Activated CD4-positive, alpha-beta T cell treated with anti-CD3 and anti-CD28 coated beads for 24 hours (primary cell): Measurements from ENCODE around the gene PWWP2B.
"Not testable (repeated sequence)": the region's sequence is repeated elsewhere in the genome, so short reads cannot be mapped to it uniquely, and the experiment has no call there.

Experiments used
- DNase-seq, 2 donors: peaks; one replicate each; pipeline ENCODE4 v3.0.0-alpha.2; 2020; ENCODE audit warnings: low read depth in 2 of 2

Gene PWWP2B

DNA sequence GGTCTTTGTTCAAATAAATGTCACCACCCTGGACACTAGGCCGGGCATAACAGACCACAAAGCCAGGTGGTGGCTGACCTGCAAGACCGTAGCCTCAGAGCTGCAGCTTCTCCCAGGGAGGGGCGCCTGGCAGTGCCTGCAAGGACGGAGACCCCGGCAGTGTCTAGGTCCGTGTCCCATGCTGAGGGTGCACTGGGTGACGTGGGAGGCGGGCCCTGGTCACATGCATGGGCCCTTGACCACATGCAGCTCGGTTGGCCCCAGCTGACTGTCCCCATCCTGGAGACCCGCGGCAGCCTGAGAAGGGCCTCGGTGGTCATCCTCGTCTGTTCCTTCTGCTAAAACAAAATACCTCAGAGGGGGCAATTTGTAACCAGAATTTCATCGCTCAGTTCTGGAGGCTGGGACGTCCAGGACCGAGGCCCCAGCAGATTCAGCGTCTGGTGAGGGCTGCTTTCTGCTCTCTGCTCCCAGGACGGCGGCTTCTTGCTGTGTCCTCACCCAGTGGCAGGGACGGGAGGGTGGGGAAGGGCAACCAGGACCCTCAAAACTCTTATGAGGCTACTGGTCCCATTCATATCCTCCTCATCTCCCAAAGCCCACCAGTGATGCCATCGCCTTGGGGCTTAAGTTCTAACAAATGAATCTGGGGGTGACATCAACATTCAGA lies 36.8 kb downstream of the PWWP2B start:
- DNase-seq = no peak

DNA sequence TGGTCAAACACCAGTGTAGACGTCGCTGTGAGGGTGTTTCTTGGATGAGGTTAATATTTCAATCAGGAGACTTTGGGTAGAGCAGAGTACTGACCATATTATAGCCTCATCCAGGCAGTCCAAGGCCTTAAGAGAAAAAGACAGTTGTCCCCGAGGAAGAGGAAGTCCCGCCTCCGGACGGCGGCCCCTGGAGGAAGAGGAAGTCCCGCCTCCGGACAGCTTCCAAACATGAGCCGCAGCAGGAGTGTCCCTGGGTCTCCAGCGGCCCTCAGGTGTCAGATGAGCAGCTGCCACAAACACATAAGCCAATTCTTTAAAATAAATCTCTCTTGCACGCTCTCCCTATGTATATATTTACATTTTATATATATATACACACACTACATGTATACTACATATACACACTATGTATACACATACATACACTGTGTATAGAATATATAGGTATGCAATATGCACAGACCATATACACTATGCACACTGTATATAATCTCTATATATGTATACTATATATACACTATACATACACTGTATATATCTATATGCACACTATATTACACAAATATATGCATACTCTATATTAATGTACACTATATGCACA lies 37.5 kb downstream of the PWWP2B start:
- DNase-seq = peak; percentile 38 to 54

DNA sequence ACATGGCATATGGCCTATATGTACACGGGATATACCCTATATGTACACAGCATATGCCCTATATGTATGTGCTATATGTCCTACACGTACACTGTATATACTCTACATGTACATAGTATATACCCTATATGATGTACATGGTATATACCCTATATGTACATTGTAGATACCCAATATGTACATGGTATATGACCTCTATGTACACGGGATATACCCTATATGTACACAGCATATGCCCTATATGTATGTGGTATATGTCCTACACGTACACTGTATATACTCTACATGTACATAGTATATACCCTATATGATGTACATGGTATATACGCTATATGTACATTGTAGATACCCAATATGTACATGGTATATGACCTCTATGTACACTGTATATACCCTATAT lies 38.3 kb downstream of the PWWP2B start:
- not testable (repeated sequence) for DNase-seq

DNA sequence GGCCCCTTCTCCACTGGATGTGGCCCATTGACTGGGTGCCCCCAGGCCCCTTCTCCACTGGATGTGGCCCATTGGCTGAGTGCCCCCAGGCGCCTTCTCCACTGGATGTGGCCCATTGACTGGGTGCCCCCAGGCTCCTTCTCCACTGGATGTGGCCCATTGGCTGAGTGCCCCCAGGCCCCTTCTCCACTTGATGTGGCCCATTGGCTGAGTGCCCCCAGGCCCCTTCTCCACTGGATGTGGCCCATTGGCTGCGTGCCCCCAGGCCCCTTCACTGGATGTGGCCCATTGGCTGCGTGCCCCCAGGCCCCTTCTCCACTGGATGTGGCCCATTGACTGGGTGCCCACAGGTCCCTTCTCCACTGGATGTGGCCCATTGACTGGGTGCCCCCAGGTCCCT lies 39.1 kb downstream of the PWWP2B start:
- DNase-seq = not testable (repeated sequence)

DNA sequence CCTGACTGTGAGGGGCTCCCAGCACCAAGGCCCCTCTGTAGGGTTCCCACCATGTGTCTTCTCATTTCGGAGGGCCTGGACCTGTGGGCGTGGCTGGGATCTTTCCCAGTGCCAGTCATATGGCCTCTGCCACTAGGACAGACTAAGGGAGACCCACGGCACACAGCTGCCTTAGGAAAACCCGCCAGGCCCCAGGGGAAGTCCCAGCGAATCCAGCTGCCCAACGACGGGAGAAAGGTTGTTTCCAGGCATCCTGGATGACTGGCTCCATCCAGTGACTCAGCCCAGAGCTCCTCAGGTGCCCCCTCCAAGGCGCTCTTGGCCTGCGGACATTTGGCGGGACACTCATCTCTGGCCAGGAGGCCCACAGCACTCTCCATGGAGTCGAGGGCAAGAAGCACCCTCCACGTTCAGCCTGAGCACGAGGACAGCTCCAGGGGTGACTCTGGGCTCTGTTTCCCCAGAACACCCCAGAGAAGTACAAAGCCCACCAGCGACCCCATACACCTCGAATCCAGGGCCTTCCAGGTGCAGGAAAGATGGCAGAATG lies 39.9 kb downstream of the PWWP2B start:
- no peak for DNase-seq

DNA sequence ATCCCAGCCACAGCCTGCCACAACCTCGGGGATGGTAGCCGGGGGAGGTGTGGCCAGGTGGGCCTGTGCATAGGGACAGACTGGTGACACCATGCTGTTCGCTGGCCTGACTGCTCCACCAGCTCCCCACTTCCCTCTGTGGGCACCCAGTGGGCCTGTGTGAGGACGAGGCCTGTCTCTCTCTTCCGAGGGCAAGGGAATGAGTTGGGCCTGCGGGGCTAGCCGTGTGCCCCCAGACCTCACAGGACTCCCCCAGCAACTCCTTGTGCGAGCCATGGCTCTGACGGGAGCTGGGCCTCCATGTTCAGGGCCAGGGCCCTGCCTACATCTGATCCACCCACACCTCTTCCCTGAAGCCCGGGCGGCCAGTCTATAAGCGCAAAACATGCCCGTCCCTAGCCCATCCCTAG lies 40.5 kb downstream of the PWWP2B start:
- DNase-seq = no peak

DNA sequence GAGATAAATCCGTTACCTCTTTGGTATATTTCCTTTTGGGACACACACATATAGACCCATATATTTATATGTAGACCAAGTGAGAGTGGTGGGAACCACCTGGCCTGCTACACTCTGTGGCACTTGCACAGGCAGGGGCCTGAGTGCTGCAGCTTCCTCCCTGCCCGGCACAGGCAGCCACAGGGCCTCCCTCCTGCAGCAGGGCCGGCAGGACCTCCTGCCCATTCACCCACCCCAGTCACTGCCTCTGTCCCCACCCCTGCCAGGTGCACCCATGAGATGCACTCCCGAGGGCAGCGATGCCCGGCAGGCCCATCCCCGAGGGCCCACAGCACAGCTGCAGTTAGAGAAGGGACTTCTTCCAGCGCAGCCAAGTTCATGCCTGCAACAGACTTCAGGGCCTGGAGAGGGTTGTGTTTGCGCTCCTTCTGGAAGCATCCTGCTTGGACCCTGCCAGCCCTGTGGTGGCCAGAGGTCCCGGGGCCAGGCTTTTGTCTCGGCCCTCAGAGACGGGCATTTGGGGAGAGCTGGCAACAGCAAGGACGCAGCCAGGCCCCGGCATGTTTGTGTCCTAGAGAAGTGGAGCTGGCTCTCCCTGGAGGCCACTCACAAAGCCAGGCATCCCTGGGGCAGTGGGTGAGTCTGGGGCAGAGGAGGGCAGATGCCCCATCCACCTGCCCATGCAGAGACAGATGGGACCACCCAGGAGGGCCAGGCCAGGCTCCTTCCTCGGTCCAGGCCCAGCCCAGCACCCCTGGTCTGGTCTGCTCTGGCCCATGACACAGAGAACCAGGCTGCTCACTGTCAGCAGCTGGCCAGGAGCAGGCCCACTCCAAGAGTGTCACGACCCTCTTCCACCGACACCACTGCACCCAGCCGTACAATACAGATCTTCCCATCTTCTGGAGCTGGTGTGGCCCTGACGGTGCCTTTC lies 41.4 kb downstream of the PWWP2B start:
- no peak for DNase-seq

DNA sequence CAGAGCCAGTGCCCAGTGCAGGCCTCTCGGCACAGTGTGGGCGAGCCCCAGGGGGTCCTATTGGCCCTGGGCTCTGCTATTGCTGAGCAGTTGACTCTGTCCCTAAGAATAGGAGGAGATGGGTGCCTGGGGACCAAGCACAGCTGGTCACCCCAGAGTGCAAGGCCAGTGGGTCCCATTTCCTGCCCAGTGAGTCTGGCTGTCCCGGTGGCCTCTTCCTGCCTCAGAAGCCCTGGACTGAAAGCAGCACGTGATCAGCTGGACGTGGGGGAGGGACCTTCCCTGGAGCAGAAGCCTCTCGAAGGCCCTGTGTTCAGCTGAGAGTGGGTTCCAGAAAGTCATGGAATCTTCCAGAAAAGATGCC lies 42.0 kb downstream of the PWWP2B start:
- DNase-seq = no peak

DNA sequence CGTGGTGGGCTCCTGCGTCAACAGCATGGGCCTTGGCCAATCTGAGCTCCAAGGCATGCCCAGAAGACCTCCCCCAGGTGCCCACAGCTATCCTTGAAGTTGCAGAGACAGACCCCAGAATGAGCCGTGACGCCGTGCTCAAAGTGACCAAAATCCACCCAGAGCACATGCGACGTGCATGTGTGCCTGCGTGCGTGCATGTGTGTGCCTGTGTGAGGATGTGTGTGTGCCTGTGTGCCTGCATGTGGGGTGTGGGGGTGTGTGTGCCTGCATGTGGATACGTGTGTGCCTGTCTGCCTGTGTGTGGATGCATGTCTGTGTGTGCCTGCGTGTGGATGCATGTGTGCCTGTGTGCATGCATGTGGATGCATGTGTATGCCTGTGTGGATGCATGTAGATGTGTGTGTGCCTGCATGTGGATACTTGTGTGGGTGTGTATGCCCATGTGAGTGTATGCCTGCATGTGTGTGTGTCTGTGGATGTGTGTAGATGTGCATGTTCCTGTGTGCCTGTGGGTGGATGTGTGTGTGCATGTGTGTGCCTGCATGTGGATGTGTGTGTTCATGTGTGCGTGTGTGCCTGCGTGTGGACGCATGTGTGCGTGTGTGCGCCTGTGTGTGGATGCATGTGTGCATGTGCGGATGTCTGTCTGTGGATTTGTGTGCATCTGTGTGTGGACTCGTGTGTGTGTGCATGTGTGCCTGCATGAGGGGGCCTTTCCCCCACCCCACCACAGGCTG lies 42.6 kb downstream of the PWWP2B start:
- DNase-seq = no peak

DNA sequence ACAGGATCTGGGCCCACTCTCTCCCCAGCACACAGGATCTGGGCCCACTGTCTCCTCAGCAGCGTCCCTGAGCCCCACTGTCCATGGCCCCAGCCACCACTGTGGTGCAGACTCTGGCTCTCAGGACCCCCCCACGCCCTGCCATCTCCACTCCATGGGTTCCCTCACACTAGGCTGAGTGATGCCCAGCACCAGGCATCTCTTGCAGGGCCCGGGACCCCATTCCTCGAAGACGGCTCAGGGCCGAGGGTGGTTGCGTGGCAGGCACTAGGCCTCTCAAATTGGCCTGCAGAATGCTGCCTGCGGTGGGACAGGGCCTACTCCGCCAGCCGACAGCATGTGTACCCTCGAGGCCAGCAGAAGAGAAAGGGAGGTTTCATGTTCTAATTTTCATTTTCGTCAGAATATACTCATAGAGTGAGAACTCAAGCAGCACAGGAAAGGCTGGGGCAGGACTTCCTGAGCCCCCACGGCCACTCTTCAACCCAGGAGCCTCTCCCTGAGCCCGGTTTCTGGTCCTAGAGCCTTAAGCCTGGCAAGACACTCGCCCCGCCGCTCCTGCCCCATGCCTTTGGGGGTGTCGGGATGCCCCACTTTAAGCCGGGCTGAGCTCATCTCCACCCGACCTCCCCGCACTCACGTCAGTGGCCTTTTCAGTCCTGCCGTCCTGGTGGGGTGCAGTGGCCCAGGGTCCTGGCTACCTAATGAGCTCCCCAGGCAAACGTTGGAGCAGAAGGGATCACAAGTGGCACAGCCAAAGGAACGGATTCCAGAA lies 44.0 kb downstream of the PWWP2B start:
- no peak for DNase-seq

DNA sequence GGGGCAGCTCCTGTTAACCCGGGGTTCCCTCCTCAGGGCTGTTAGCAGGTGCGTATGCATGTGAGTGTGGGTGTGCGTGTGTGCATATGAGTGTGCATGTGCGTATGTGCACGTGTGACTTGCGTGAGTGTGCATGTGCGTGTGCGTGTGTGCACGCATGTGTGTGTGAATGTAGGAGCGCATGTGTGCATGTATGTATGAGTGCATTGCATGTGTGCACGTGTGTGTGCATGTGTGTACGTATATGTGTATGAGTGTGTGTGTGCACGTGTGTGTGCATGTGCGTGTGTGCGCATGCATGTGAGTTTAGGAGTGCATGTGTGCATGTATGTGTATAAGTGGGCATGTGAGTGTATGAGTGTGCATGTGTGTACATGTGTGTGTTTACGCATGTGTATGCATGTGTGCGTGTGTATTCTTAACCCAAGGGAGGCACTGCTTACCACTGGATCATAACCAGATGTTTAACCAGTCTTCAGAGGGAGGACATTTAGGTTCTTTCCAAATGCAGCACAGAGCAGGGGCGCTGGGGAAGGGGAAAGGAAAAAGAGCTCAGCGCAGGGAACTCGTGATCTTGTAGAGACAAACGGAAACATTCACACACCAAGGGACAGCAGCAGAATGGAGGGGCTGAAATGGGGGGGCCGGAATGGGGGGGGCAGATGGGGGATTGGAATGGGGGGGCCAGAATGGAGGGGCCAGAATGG lies 45.0 kb downstream of the PWWP2B start:
- DNase-seq = no peak

DNA sequence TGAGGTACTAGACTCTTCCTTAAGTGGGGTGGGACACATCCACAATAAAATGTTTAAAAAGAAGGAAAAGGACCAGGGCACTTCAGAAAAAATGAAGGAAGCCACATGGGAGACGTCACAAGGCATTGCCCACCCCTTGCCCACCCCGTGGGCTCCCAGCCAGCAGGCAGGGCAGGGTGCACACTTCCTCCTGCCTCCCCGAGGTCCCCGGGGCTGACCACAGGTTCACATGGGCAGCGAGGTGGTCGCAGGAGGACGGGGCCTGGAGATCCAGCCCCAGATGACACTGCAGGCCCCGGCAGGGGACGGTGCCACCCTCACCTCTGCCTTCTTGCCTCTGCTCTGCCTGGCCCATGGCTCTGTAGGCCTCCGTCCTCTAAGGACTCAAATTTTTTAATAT lies 45.6 kb downstream of the PWWP2B start:
- DNase-seq = no peak

DNA sequence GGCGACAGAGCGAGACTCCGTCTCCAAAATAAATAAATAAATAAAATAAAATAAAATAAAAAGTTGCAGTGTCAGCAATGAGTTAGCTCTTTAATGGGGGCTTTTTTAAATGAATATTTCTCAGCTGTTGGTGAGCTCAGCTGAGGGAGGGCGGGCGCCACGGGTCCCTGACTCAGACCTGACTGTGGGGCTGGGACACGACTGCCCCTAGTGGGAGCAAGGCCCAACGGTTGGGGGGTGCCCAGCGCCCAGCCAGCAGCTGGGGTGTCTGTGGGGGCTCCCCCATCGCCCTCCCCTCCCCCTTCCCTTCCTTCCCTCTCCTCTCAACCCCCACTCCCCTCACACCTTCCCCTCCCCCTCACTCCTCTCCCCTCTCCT lies 46.6 kb downstream of the PWWP2B start:
- peak; percentile 57 to 62 for DNase-seq

DNA sequence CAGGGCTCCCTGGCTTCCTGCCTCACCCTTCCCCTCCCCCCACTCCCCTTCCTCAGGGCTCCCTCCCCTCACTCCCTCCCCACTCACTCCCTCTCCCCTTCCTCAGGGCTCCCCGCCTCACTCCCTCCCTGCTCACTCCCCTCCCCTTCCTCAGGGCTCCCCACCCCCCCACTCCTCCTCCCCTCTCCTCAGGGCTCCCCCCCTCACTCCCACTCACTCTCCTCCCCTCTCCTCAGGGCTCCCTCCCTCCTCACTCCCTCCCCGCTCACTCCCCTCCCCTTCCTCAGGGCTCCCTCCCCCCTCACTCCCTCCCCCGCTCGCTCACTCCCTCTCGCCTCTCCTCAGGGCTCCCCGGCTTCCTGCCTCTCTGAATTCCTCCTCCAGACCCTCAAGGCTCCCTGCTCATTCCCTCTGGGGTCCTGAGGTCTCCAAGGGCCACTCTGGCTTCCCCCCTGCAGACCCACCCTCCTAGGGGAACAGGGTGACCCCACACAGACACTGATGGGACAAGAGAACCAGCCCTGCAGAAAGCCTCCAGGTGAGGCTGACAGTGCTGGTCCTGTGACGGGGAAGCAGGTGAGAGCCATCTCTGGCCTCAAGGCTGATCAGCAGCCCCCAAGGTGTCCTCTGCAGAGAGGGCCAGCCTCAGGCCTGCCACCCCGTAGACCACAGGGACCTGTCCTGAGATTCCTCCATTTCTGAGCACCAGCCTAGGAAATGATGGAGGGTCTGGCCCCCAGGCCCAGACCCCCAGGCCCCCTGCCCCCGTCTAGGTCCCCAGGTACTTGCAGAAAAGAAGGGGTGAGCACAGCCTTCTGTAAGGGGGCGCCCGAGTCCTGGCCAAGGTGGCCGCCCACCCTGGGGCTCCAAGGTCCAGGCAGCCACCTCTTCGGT lies 47.2 kb downstream of the PWWP2B start:
- DNase-seq = no peak

DNA sequence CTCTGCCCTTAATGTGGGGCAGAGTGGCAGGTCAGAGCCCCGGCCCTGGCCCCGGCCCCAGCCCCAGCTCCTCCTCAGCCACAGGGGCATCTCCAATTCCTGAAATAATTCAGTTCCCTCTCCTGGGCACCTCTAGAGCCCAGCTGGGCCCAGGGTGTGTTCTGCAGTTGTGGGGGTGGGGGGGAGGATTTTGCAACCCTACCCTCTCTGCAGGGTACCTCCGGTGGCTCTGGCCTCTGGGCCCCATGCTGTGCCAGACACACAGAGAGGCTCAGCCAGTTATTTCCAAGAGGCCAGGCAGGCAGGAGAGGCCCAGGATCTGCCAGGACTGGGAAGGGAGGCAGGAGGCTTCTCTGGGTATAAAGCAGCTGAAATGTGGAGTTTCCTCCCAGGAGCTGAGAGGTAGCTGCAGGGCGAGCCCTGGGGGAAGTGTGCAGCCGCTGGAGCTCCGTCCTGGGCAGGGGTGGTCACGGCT lies 47.9 kb downstream of the PWWP2B start:
- no peak for DNase-seq

DNA sequence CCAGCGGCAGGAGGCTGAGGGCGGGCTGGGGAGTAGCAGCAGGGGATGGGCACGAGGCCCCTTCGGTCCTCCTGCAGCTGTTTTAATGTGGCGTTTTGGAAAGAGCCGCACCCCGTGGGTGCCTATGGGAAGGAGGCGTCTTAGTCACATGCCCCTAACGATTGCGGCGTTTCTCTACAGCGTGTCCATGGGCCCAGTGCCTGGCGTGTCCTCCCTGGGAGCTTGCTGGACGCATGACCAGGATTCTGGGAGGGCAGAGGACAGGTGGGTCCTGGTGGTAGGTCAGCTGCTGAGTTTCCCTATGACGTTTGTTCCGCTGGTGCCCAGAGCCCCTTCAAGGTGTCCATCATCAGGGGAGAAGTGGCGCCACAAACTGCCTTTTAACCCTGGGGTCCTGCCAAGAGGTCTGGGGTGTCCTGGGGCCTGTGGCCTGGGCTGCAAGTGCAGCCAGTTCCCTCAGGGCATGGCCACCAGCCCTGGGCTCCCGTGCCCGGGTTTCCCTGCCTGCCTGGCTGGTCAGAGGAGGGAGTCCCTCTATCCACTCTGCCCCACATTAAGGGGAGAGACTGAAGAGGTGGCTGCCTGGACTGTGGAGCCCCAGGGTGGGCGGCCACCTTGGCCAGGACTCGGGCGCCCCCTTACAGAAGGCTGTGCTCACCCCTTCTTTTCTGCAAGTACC lies 48.7 kb downstream of the PWWP2B start:
- no peak for DNase-seq

DNA sequence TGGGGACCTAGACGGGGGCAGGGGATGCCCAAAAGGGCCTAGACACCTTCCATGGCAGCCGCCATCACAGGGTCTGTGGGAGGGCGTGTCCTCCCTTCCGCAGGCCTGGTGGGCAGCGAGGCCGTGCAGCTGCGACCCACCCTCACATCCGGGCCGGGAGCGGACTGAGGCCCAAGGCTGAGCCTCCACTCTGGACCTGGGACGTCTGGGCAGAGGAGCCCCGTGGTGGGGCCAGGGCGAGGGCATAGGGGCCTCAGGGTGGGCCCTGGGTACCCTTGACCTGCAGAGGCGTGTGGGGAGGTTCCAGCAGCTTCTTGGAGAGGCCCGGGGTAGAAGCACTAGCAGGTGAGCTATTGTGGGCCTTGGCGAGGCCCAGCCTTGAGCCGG lies 49.2 kb downstream of the PWWP2B start:
- DNase-seq = no peak

DNA sequence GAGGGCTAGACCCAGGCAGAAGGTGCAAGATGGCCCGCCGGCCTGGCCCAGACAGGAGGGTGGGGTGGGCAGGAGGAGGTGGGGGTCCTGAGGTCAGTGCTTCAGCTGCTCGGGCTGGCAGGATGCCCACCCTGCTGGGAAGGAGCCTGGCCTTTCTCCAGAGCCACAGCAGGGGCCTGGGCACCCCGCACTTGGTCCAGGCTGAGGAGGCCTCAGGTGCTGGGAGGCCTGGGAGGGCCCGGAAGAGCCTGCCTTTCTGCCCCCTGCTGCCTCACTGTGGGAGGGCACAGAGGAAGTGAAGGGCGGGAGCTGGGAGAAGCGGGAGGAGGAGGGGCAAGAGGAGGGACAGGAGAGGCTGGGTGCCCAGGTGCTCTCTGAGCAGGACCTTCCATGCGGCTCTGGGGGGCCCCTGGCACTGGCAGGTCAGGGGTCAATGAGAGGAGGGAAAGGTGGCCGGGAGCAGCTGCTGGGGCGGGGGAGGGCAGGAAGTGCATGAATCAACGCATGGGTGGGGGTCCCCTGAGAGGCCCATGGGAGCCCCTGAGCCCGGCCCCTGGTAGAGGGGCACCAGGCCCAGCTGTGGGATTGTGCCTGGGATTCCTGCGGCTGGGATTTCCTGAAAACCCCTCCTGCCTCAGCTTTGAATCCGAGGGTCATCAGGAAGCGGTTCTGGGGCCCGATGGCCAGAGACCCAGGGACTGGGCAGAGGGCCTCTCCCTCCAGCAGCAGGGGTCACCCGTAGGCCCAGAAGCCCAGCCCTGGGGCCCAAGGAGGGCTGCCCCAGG lies 49.9 kb downstream of the PWWP2B start:
- peak; percentile 52 to 62 for DNase-seq
